AG04449 (cell line): ENCODE results near the gene DOCK1.

ENCODE experiments used
- CTCF ChIA-PET: fragments of 350-600 bp; formaldehyde crosslinking; extraction: SDS; loops from one replicate; lab custom pipeline; 2021; ENCODE audit warnings: antibody characterized with exemption; lab: Yijun Ruan, JAX
- POLR2A ChIA-PET: fragments of 400-600, 350-600 bp; formaldehyde crosslinking; extraction: SDS; loops from one replicate; lab custom pipeline; 2020; ENCODE audit warnings: antibody characterized with exemption, inconsistent platforms; lab: Yijun Ruan, JAX
- DNase-seq: peaks from one replicate; pipeline ENCODE4 v3.0.0-alpha.2; 2010; ENCODE audit warnings: low read depth, low spot score
- H3K4me3 ChIP-seq: 2 replicates; pipeline ENCODE4 v1.5.1; 2011; ENCODE audit warnings: low read depth, mild to moderate bottlenecking, control low read depth, low read length
- CTCF ChIP-seq: IDR thresholded peaks from one replicate; pipeline ENCODE4 v1.5.1; 2011; ENCODE audit warnings: mild to moderate bottlenecking, moderate library complexity, low read length, control low read depth, inconsistent platforms; ENCODE audit not compliant: insufficient read depth; ENCODE audit errors: missing control alignments

The DOCK1 gene

GRCh38 chr10:127283576-127283975, 378.3 kb downstream of the DOCK1 start:
- H3K4me3 ChIP-seq: no peak overlapping the region
- TF ChIP-seq CTCF: no peak
- DNase-seq: no peak
- CTCF ChIA-PET: no interaction called here
- POLR2A ChIA-PET: no interaction called here

DNA sequence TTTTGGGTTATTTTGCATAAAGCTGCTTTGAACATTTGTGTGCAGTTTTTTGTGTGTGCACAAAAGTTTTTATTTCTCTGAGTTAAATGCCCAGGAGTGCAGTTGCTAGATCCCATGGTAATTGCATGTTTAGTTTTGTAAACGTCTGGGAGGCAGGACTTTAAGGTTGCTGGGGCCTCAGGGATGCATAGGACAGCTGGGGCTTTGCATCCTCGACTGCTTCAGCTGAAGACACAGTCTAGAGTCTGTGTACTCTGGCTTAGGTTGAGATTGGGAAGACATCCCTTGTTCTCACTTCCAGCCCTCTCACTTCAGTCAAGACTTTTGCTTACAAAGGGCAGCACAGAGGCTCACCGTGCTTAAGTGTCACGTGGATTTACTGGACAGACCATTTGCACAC, 385.6 kb downstream of the DOCK1 start:
- DNase-seq: no peak
- TF ChIP-seq CTCF: no peak
- ChIA-PET POLR2A (no interaction called here), CTCF (no interaction called here)
- H3K4me3 ChIP-seq: no peak overlapping the region

- no peak for TF ChIP-seq CTCF
- ChIA-PET CTCF (interaction anchor here (1.2 kb wide), 1 partner anchor 11 kb away, joined by 3 read pairs; no protein-coding TSS in a partner anchor), POLR2A (no interaction called here)
- no peak for DNase-seq
- no peak overlapping the region for H3K4me3 ChIP-seq
These were observed 386.1 kb downstream of the DOCK1 start for GRCh38 chr10:127291329-127291728.

GRCh38 chr10:127292888-127293287, 387.7 kb downstream of the DOCK1 start:
- ChIA-PET POLR2A (no interaction called here), CTCF (no interaction called here)
- no peak overlapping the region for H3K4me3 ChIP-seq
- no peak for DNase-seq
- TF ChIP-seq CTCF: no peak

DNA sequence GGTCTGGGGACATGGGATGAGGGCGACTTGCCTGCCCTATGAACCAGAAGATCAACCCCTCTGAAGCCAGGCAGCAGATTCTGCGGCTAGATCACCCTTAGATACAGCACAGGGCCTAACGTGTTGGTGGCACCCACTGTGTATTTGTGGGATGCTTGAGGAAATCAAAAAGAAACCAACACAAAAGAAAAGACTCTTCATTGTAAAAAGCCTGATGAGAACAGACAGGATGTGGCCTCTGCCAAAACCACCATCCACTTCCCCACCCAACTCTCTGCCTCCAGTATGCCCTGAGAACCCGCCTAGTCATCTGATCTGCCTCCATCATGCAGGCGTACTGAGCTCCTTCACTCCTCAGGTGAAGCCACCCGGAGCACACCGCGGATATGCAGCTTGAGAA, 388.4 kb downstream of the DOCK1 start:
- DNase-seq: no peak
- CTCF ChIA-PET: no interaction called here
- POLR2A ChIA-PET: no interaction called here
- TF ChIP-seq CTCF: no peak
- H3K4me3 ChIP-seq: no peak overlapping the region

GRCh38 chr10:127296696-127297095, 391.5 kb downstream of the DOCK1 start:
- POLR2A ChIA-PET: no interaction called here
- DNase-seq: no peak
- no peak for TF ChIP-seq CTCF
- H3K4me3 ChIP-seq: no peak overlapping the region
- CTCF ChIA-PET: interaction anchor here (1.2 kb wide), 1 partner anchor 8 kb away, joined by 3 read pairs; no protein-coding TSS in a partner anchor
